Posterior vena cava (tissue), 2 donors: ENCODE results near the gene CLEC4M. TPM values are rescaled to one million over a fixed set of nuclear protein-coding genes. Genes with fewer than 3 reads are reported as not detected.
"Not testable (repeated sequence)": the region's sequence is repeated elsewhere in the genome, so short reads cannot be mapped to it uniquely, and the experiment has no call there.

ENCODE experiments used
- DNase-seq: peaks from one replicate; pipeline ENCODE4 v3.0.0-alpha.2; 2020; ENCODE audit warnings: low spot score
- intact Hi-C, 2 donors: fragments of 100-400 bp; cut with DNase I; formaldehyde crosslinking; loops; one replicate each; pipeline versions ENCODE4 v1.14.1 to v1.14.2; 2022 to 2023
- total RNA-seq, 2 donors: library from RNA; stranded (reverse); fragmentation: NEBNext Ultra II Directional; extraction: Animal tissue kit (Norgen Biotek cat#: 25700); gene quantifications; one replicate each; pipeline ENCODE4 v1.2.1, GENCODE V29; 2021
- donor health status: DM: yes; HTN: yes; CAD: no.
- donor health status: DM: yes; HTN: yes; CAD: no.

Gene CLEC4M
- total RNA-seq, 2 donors from 2014 or later: 0.38 TPM; not detected in 1

DNA sequence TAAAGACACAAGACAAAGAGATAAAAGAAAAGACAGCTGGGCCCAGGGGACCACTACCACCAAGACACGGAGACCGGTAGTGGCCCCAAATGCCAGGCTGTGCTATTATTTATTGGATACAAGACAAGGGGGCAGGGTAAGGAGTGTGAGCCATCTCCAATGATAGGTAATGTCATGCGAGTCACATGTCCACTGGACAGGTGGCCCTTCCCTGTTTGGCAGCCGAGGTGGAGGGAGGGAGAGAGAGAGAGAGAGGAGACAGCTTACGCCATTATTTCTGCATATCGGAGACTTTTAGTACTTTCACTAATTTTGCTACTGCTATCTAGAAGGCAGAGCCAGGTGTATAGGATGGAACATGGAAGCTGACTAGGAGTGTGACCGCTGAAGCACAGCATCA lies 29.7 kb downstream of the CLEC4M start:
- DNase-seq, intact Hi-C loops: not testable (repeated sequence)

DNA sequence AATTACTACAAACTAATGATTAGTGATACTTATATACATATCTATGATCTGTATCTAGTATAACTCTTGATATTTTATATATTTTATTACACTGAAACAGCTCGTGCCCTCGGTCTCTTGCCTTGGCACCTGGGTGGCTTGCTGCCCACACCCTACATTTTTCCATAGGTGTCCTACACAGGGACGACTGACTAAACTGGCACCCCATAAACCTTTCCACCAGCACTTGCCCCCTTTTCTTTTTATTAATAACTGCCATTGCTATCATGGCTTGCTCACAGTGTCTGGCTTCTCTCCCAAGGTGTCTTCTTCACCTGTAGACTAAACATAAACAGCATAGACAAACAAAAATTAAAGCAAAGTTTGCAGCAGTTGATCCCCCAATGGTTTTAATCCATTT lies 30.4 kb downstream of the CLEC4M start:
- intact Hi-C loops: no loop called here
- no peak for DNase-seq

DNA sequence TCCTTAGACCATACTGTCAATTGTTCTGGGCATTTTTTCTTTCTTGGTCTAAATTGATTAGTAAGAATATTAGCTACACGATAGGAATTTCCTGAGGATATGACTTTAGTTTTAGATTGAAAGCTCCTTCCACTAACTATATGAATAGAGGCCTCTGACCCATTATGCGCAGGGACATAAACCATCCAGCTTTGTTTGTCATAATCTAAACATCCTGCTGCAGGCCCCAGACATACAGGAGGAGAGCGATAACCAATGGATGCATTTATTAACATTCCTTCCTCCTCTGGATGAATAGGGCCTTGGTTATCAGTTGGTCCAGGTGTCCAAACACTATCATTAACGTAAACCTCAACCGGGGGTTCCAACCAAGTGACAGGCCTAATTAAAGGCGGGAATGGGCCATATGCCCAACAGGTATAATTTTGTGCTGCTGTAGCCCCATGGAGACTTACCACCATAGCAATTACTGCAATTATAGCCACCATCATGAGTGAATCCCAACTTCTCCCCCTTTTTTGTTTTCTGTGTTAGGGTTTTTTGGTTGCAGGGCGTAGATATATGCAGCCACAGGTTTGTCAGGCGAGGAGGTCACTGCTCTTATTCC lies 32.6 kb downstream of the CLEC4M start:
- no peak for DNase-seq
- intact Hi-C loops: loop anchor here in 1 of 2 donors (5.0 kb wide), 1 partner anchor 228 kb away; no protein-coding TSS in a partner anchor

- intact Hi-C loops: loop anchor here in 1 of 2 donors (5.0 kb wide), 2 partner anchors 147 to 232 kb away; no protein-coding TSS in a partner anchor
- peak; percentile 83 for DNase-seq
Measured at GRCh38 chr19:7799640-7800355, 36.8 kb downstream of the CLEC4M start.

DNA sequence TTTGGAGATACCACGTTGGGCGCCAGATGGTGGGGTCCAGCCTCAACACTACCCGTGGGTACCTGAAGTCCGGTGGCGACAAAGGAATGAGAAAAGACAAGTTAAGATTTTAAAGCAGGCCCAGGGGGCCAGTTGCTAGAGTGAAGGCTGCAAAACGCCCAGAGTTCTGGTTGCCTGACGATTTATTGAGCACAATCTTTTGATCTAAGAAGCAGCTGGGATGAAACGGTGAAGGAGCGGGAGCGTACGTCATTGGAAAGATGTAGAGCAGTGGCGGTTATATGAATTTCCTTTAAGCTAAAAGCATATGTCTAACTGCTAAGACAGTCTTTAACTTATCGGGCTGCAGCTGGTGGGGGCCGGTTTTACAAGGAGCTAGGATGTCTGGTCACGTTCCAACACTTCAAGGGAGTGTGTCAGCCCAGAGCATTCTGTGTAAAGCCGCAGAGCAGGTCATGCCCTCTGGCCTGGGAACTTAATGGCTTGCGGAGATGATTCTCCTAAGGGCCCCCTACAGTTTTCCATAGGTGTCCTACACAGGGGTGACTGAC lies 38.1 kb downstream of the CLEC4M start:
- DNase-seq: no peak
- intact Hi-C loops: loop anchor here in 1 of 2 donors (5.0 kb wide), 1 partner anchor 149 kb away; no protein-coding TSS in a partner anchor

GRCh38 chr19:7806234-7806633 lies 43.2 kb downstream of the CLEC4M start:
- intact Hi-C loops: no loop called here
- DNase-seq: no peak

GRCh38 chr19:7806876-7807275 lies 43.8 kb downstream of the CLEC4M start:
- intact Hi-C loops: no loop called here
- no peak for DNase-seq

DNA sequence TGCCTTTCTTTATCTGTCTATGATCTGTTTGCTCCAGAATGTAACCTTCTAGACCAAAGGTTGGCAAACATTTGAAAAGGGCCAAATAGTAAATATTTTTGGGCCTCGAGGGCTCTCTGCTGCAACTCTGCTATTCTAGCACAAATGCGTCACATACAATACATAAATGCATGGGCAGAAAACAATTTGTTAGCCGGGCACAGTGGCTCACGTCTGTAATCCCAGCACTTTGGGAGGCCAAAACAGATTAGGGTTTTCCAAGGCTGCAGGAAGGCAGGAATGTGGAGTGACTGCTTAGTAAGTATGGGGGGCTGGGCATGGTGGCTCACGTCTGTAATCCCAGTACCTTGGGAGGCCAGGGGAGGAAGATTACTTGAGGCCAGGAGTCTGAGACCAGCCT lies 45.1 kb downstream of the CLEC4M start:
- intact Hi-C loops: no loop called here
- DNase-seq: no peak

- intact Hi-C loops: no loop called here
- DNase-seq: no peak
Measured at GRCh38 chr19:7811989-7812388, 48.9 kb downstream of the CLEC4M start.

DNA sequence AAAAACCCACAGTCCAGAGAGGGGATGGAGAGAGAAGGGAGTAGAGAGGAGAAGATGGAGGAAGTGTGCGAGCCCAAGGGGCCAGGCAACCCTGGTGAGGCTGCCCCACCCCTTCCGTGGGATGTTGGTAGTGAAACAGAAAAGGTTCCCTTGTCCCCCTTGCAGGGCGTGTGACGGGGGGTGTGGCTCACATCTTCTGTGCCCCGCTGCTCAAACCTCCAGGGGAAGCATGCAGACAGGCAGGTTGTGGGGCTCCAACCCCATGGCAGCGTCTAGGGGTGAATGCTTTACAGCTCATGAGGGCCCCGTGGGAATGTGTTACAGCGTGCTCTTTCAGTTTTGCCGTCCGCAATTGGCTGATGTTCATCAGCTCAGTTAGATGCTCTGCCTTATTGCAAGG lies 52.3 kb downstream of the CLEC4M start:
- intact Hi-C loops: no loop called here
- DNase-seq: no peak

DNA sequence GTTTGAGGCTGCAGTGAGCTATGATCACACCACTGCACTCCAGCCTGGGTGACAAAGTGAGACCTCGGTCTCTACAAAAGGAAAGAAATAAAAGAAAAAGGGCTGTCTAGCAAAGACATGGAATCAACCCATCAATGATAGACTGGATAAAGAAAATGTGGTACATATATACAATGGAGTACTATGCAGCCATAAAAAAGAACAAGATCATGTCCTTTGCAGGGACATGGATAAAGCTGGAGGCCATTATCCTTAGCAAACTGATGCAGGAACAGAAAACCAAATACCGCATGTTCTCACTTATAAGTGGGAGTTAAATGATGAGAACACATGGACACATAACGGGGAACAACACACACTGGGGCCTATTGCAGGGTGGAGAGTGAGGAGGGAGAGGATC lies 53.0 kb downstream of the CLEC4M start:
- DNase-seq, intact Hi-C loops: not testable (repeated sequence)

- intact Hi-C loops: no loop called here
- no peak for DNase-seq
Measured at GRCh38 chr19:7817801-7818200, 54.8 kb downstream of the CLEC4M start.

DNA sequence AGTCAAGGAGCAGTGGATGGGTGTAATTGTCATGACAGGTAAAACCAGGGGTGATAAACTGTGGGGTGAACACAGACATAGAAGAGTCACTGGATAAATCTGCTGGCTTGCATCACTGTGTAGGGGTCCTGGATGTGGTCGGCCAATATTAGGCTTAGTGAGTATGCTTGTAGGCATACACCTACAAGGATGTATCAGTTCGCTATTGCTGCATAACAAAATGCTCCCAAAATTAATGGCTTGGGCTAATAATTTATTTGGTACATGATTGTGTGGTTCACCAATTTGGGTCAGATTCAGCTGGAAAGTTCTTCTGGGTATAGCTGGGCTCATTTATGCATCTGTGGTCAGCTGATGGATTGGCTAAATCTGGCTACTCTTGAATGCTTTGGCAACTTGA lies 55.8 kb downstream of the CLEC4M start:
- intact Hi-C loops: no loop called here
- DNase-seq: no peak

Other genes with a start within 250 kb of the CLEC4M start
- gene ZNF358, start 247.1 kb upstream of the CLEC4M start, total RNA-seq: 10 to 100 TPM; 52.3 to 55.0 TPM
- gene MCOLN1, start 240.6 kb upstream of the CLEC4M start, total RNA-seq: 10 to 100 TPM; 23.1 to 26.1 TPM
- 10 to 100 TPM; 78.0 to 79.3 TPM for gene PNPLA6, start 227.5 kb upstream of the CLEC4M start, total RNA-seq
- gene CAMSAP3, start 167.4 kb upstream of the CLEC4M start, total RNA-seq: not detected
- gene XAB2, start 133.7 kb upstream of the CLEC4M start, total RNA-seq: 10 to 100 TPM; 19.4 to 23.0 TPM
- gene PET100, start 133.4 kb upstream of the CLEC4M start, total RNA-seq: 10 to 100 TPM; 65.8 TPM
- gene PCP2, start 129.5 kb upstream of the CLEC4M start, total RNA-seq: not detected
- gene STXBP2, start 126.1 kb upstream of the CLEC4M start, total RNA-seq: 10 to 100 TPM; 22.5 to 32.4 TPM
- gene RETN, start 94.2 kb upstream of the CLEC4M start, total RNA-seq: 1 to 10 TPM; 1.2 to 2.9 TPM
- 1 to 10 TPM; 2.2 to 3.0 TPM for gene MCEMP1, start 86.2 kb upstream of the CLEC4M start, total RNA-seq
- 10 to 100 TPM; 71.9 to 83.5 TPM for gene TRAPPC5, start 82.4 kb upstream of the CLEC4M start, total RNA-seq
- under 1 TPM; 0.23 to 0.71 TPM for gene FCER2, start 61.1 kb upstream of the CLEC4M start, total RNA-seq
- 1 to 10 TPM; 2.2 to 6.6 TPM for gene CLEC4G, start 31.1 kb upstream of the CLEC4M start, total RNA-seq
- gene CD209, start 15.7 kb upstream of the CLEC4M start, total RNA-seq: 10 to 100 TPM; 13.4 to 23.0 TPM
- gene EVI5L, start 67.0 kb downstream of the CLEC4M start, total RNA-seq: 10 to 100 TPM; 14.9 to 16.0 TPM
- gene PRR36, start 111.1 kb downstream of the CLEC4M start, total RNA-seq: under 1 TPM; 0.09 to 0.14 TPM
- gene LRRC8E, start 125.3 kb downstream of the CLEC4M start, total RNA-seq: not detected
- 10 to 100 TPM; 22.2 to 26.6 TPM for gene MAP2K7, start 140.6 kb downstream of the CLEC4M start, total RNA-seq
- gene TGFBR3L, start 151.6 kb downstream of the CLEC4M start, total RNA-seq: 1 to 10 TPM; 1.5 to 4.4 TPM
- 10 to 100 TPM; 25.4 to 28.7 TPM for gene SNAPC2, start 157.1 kb downstream of the CLEC4M start, total RNA-seq
- 10 to 100 TPM in 1 of 2 donors, 1 to 10 TPM in 1; 5.9 to 11.7 TPM for gene CTXN1, start 162.9 kb downstream of the CLEC4M start, total RNA-seq
- gene TIMM44, start 180.4 kb downstream of the CLEC4M start, total RNA-seq: 10 to 100 TPM; 37.2 to 47.8 TPM
- 10 to 100 TPM; 49.9 to 50.7 TPM for gene ELAVL1, start 242.4 kb downstream of the CLEC4M start, total RNA-seq